HG03558 (cell line): ENCODE results near the gene RUVBL2.
"Not testable (repeated sequence)": the region's sequence is repeated elsewhere in the genome, so short reads cannot be mapped to it uniquely, and the experiment has no call there.

Source experiments
- ATAC-seq: cut with Tn5 transposase; IDR thresholded peaks from one replicate; pipeline ENCODE4 v1.9.1; 2021; ENCODE audit warnings: moderate number of reproducible peaks; ENCODE audit not compliant: unreplicated experiment; ENCODE audit errors: extremely low read depth

Gene RUVBL2

DNA sequence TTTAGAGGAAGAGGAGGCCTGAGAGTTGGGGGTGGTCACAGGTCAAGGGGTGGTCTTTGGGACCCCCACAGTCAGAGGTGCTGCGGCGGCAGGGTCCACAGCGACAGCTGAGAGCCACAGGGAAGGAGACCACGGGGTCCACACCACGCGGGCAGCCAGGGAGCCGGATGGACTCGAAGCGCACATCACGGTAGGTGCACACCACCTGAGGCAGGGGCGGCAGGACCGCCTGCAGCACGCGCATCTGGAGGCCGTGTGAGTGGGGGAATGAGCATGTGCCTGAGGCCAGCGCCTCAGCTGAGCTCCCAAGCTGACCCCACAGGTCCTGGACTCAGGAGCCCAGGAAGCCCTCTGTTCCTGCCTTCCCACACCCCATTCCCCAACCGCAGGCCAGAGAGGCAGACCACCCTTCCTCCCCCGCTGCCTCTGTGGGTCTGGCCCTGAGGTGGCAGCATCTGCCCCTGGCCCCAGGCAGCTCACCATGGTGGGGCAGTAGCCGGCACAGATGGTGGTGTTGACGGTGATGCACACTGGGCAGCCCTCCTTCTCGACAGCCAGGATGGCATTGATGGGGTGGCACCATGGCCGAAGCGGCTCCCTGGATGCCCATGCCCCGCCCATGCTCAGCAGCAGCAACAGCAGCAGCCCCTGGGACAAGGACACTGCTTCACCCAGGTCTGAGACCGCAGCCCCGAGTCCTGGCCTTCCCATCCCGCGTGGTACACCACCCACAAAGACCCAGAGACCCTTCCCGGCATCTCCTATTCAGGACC lies 22.6 kb downstream of the RUVBL2 start:
- no peak for ATAC-seq

DNA sequence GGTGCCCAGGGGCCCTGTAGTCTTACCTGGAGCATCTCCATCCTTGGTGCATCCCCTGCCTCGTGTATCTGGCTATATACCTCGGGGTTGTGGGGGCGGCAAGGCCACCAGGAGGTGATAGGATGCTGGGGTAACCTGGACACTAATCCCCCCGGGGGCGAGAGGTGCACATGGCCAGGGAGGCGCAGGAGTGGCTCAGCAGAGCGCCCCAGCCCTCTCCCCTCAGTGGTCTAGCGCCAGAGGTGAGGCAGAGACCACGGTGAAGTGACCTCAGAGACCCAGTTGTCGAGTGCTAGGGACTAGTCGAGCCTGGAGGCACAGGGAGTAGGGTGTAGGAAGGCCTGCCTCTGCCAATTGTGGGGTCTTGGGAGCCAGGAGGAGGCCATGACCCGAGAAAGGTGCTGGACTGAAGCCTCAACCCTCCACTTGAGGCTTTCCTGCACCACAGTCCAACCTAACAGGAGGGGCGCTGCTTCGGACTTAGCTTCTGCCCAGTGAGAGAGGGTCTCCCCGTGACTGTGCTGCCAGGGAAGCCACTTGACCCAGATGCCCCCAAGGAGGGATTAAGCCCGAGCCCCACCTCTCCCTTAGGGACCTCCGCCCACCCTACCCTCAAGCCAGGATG lies 23.5 kb downstream of the RUVBL2 start, which contains the start of gene LHB:
Gene LHB (minus strand): TSS at position 51 of the 625 bp plus-strand sequence. CDS start 10 bp downstream, at position 41.
- ATAC-seq: no peak

DNA sequence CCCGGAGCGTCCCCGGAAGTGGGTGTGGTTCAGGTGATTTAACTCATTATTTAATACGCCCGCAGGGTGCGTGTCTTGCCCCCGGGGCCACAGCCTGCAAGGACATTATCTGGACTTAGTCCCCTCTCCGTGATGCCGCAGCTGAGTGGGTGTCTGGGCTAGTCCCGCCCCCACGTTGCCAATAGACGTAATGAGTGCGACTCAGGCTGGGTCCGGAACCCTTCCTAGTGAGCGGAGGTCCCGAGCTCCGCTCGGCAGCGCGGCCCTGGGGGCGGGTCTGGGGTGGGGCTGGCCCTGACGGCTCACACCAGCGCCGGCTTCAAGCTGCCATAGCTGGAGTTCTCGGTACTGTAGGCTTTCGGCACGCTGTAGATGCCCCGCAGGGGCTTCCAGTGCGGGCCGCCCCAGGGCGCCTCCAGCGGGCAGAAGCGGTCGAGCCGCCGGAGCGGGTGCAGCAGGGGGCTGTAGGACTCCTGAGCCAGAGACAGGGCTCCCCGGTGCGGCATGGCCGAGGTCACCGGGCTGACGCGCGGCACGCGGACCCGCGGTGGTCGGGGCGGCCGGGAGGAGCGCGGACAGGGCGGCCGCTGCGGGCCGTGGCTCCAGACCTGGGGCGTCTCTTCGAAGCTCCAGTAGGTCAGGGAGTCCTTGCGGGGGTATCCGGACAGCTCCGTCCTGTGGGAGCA lies 24.1 kb downstream of the RUVBL2 start:
- ATAC-seq: no peak

DNA sequence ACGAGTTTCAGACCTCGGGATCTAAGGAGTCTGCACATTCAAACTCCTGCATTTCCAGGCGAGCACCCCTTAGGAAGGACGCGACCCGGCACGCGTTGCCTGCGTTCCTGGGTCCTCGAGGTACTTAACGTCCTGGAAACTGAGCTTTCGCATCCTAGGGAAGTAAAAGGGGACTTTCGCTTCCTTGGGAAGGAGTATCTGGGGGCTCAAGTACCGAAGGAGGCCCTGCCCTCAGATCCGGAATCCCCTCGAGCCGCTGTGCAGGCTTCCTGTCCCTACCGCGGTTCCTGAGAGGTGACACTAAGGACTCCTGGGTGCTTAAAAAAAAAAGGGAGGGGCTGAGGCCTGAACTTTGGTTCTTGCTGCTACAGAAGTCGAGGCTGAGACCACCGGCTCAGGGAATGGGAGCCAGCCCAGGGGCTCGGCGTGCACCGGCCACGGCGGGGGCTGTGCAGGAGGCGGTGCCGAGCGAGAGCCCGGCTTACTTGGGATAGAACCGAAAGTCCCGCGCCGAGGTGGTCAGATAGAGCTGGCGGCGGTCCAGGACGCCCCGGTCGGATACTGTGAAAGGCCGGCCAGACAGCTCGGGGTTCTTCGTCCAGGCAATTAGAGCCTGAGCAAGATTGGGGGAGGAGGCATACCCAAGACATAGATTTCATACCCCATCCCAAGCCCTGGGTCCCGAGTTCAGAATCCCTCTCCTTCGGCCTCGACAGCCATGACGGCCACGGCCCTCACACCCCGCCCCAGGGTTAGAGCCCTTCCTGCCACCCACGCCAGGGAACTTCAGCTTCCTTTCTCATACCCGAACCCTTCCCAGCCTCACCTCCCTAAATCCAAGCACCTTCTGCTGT lies 24.9 kb downstream of the RUVBL2 start:
- ATAC-seq: not testable (repeated sequence)

DNA sequence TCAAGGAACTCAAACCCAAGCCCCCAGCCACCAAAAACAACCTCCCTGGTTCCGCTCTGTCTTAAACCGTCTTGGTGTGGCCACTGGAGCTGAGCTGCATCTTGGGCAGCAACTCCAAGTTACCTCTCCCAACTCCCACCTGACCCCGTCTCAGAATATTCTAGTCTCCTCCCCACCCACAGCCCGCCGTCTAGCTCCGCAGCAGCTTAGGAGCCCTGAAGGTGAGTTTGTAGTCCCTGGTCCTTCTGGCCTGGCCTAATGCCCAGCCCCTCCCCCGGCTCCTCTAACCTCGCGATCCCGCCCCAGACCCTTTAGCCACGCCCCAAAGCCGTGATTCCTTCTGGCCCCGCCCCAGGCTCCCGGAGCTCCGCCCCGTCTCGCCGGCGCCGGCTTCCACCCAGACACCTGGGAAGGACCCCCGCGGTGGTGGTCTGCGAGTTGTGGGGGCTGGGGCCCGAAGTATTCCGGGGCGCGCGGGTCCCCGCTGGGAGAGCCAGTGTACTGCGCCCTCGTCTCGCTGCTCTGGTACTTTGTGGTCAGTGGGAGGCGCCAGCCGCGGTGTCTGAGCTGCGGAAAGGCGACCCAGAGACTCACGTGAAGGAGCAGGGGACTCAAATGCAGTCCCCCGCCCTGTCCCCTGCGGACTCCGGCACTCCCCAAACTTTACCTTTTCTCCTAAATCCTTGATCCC lies 25.7 kb downstream of the RUVBL2 start:
- no peak for ATAC-seq

DNA sequence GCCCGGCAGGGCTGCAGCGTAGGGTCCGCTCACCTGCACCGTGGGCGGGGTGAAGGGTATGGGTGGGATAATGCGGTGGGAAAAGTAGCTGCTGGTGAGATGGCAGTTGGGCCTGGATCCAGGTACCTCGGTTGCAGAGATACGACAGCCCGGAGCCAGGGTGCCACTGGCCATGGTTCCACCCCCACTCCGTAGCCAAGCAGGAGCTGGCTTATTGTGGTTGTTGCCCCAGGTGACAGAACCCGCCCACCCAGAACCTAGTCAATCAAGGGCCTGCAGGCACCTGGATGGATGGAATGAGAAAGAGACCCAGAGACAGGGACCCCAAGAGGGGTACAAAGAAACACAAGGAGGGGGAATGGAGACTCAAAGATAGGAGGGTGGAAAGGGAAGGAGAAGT lies 26.7 kb downstream of the RUVBL2 start:
- ATAC-seq: no peak

DNA sequence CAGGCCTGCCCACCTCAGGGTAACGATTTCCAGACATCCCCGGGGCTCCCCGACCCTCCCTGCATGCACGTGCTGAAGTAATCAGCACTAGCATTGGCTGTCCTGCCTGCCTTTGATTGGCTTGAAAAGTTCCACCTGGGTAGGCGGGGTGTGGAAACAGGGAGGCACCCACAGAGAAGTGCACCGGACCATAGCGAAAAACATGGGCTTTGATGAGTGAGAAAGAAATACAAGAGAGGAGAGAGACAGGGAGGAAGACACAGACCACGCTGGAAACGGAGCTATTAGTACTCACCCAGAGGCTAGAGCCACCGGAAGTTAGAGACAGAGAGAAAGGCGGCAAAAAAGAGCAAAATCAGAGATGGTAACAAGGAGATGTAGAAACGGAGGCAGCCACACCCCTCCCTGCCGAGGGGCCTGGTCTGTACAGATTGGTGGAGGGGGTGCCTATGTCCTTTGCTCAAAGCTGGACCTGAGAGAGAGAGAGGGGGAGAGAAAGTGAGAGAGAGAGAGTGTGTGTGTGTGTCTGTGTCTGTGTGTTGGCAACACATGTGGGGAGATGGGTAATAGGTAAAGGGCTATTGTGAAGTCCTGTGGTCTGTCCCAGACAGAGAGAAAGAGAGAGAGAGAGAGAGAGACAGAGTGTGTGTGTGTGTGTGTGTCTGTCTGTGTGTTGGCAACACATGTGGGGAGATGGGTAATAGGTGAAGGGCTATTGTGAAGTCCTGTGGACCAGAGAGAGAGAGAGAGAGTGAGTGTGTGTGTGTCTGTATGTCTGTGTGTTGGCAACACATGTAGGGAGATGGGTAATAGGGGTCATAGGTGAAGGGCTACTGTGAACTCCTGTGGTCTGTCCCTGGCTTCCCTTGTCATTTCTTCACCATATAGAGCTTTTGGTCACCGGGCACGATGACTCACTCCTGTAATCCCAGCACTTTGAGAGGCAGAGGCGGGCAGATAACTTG lies 27.5 kb downstream of the RUVBL2 start:
- no peak for ATAC-seq

DNA sequence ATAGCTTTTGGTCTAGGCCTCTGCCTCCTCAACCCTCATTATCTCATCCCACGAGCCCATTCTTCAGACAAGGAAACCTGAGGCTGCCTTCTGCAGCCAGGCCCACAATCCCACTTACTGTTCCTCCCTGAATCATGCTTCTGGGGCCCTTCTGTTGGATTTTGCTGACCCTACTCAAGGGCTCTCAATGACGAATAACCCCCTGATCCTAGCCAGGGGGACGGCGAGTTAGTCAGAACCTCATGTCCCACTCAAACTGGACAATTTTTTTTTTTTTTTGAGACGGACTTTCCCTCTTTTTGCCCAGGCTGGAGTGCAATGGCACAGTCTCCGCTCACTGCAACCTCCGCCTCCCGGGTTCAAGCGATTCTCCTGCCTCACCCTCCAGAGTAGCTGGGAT lies 28.4 kb downstream of the RUVBL2 start:
- ATAC-seq: no peak

DNA sequence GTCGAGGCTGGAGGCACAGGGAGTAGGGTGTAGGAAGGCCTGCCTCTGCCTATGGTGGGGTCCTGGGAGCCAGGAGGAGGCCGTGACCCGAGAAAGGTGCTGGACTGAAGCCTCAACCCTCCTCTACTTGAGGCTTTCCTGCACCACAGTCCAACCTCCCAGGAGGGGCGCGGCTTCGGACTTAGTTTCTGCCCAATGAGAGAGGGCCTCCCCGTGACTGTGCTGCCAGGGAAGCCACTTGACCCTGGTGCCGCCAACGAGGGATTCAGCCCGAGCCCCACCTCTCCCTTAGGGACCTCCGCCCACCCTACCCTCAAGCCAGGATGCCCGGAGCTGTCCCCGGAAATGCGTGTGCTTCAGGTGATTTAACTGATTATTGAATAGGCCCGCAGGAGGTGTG lies 30.5 kb downstream of the RUVBL2 start, which contains the start of gene CGB3:
Gene CGB3 (minus strand): TSS at position 101 of the 400 bp plus-strand sequence. CDS start 362 bp downstream, outside the sequence.
- not testable (repeated sequence) for ATAC-seq

DNA sequence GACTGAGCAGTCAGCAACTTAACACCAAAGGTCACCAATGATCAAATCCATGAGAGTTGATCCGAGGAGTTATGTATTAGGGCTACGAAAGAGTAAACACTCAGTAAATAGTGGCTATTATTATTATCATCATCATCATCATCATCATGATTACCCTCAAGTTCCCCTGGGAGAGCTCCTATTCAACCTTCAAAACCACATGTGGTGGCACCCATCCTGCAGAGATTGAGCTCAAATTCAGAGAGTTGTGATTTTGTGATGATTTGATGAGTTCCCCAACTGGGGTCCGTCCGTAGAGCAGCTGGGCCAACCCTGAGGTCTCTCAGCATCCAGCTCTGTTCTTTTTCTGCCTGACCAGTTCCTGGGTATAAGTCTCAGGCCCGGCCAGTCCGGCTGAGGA lies 31.4 kb downstream of the RUVBL2 start:
- ATAC-seq: not testable (repeated sequence)

DNA sequence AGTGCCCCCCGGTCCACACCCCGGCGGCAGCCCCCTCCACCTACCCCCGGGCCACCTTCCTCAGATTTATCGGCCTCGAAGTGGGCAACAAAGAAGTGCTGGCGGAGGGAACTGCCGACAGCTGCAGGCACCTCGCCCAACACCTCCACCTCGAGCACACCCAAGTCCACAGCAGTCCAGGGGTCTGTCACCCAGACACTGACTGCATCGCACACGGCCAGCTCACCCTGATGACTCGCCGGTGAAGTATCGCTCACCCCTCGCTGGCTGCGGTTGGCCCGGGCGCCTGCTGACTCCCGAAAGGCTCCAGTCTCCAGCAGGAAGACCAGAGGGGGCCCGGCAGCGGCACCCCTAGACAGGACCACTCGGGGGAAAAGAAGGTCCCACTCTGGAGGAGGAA lies 31.9 kb downstream of the RUVBL2 start:
- ATAC-seq: not testable (repeated sequence)

DNA sequence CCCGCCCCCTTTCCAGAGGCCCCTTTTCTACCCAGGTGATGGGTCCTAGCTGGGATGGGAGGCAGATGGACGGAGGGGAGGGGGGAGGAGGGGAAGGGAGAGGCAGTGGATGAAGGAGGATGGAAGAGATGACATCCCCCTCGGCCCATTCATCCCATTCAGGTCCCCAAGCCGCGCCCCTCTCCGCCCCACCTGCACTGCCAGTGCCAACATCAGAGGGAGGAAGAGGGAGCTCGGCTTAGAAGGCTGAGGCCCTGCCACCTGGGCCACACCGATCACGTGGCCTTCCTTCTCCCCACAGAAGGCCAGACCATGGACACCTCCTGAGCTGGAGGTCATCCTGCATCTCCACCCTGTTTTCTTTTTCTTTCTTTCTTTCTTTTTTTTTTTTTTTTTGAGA lies 35.0 kb downstream of the RUVBL2 start:
- ATAC-seq: not testable (repeated sequence)

DNA sequence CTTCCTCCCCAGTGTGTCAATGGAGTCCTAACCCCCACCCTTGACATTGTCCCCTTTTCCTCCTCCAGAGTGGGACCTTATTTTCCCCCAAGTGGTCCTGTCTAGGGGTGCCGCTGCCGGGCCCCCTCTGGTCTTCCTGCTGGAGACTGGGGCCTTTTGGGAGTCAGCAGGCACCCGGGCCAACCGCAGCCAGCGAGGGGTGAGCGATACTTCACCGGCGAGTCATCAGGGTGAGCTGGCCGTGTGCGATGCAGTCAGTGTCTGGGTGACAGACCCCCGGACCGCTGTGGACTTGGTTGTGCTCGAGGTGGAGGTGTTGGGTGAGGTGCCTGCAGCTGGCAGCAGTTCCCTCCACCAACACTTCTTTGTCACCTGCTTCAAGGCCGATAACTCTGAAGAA lies 36.1 kb downstream of the RUVBL2 start:
- ATAC-seq: not testable (repeated sequence)

DNA sequence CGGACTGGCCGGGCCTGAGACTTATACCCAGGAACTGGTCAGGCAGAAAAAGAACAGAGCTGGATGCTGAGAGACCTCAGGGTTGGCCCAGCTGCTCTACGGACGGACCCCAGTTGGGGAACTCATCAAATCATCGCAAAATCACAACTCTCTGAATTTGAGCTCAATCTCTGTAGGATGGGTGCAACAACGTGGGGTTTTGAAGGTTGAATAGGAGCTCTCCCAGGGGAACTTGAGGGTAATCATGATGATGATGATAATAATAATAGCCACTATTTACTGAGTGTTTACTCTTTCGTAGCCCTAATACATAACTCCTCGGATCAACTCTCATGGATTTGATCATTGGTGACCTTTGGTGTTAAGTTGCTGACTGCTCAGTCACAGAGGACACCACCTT lies 36.6 kb downstream of the RUVBL2 start:
- not testable (repeated sequence) for ATAC-seq

DNA sequence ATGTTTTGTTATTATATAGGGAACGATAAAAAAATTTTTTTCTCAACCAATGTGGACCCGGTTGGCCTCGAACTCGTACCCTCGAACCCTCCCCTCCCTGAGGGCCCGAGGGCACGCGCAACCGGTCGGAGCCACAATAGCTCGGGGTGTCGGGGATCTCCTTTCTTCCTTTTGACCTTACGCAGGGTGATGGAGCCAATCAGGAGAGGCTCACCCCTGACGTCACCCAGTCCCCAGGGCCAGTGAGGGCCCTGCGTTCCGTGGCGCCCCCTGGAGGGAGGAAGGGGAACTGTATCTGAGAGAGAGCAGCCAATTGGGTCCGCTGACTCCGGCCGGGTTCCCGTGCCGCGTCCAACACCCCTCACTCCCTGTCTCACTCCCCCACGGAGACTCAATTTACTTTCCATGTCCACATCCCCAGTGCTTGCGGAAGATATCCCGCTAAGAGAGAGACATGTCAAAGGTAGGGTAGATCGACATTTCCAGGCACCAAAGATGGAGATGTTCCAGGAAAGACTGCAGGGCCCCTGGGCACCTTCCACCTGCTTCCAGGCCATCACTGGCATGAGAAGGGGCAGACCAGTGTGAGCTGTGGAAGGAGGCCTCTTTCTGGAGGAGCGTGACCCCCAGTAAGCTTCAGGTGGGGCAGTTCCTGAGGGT lies 38.1 kb downstream of the RUVBL2 start, which contains the start of gene CGB2:
Gene CGB2 (plus strand): TSS at position 249 of the 660 bp plus-strand sequence. CDS start 206 bp downstream, at position 455.
- ATAC-seq: not testable (repeated sequence)

DNA sequence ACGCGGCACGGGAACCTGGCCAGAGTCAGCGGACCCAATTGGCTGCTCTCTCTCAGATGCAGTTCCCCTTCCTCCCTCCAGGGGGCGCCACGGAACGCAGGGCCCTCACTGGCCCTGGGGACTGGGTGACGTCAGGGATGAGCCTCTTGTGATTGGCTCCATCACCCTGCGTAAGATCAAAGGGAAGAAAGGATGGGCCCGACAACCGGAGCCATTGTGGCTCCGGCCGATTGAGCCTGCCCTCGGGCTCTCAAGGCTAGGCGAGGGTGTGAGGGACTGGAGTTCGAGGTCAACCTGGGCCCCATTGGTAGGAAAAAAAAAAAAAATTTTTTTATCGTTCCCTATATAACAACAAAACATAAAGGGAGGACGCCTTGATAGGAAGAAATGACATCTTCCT lies 43.1 kb downstream of the RUVBL2 start, which contains the start of gene CGB1:
Gene CGB1 (minus strand): TSS at position 81 of the 400 bp plus-strand sequence. CDS start 184 bp downstream, outside the sequence.
- not testable (repeated sequence) for ATAC-seq

DNA sequence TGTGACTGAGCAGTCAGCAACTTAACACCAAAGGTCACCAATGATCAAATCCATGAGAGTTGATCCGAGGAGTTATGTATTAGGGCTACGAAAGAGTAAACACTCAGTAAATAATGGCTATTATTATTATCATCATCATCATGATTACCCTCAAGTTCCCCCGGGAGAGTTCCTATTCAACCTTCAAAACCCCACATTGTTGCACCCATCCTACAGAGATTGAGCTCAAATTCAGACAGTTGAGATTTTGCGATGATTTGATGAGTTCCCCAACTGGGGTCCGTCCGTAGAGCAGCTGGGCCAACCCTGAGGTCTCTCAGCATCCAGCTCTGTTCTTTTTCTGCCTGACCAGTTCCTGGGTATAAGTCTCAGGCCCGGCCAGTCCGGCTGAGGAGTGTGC lies 44.4 kb downstream of the RUVBL2 start:
- ATAC-seq: not testable (repeated sequence)
